Measurements from ENCODE around the gene SFXN5. TPM values are rescaled to one million over a fixed set of nuclear protein-coding genes. Genes with fewer than 3 reads are reported as not detected.

SFXN5 gene
- total and polyA plus RNA-seq, 2 of the 4 experiments (the other 2 are of a cell fraction): 8.6 to 17.0 TPM

DNA sequence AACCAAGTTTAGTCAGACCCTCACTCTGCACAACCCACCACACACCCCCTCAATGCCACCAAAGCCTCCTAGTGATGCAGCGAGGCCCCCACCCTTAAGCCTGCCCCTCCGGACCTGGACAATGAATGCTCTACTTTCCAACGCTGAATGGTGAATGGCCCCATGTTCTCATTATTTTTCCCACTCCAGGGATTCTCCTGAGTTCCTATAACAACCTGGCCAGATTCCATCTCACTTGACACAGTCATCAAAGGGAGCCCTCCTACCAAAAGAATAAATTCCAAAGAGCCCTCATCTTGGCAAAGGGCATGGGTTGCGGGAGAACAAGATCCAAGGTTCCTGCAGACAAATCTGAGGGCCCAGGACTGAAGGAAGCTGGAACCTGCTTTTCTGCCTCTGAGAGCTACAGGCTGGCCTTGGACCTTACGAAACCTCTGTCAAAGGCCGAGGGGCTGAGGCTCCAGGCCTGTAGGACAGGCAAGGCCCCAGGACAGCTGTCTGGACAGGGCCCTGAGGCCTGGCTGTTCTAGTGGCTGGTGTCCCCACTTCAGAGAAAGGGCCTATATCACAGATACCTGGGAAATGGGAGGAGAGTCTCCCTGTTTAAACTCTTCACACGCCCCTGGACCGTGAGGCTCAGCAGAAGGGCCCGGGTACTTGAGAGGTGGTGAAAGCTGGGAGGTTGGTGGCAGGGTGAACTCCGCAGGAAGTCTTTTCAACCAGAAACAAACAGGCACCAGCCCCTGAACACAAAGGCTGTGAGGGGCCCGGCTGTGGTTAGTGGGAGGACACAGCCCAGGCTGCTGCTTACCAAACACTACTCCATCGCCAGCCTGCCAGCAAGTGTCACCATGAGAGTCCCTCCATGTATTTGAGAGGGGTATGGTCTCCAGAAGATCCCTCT, 27.3 kb downstream of the SFXN5 start:
- TF ChIP-seq MAZ (IDR thresholded peaks at IDR 0.05; ENCODE audit: borderline replicate concordance, low read depth, low read length): no peak
- no peak for TF ChIP-seq CHD1 (IDR thresholded peaks at IDR 0.05; ENCODE audit: low read depth, low read length)
- no TSS peak for BruUV-seq (replicated peaks)
- Histone ChIP-seq H3K79me1 (ENCODE audit: low read depth in 1 of 2, low read length in 2 of 2) (peaks cover 0 to 11% of the 10 kb centered on the region in 2 experiments; a peak in 2 of 4 replicates), H2BK120ac (ENCODE audit: low read depth, low read length) (no peak overlapping the region), H4K8ac (ENCODE audit: low read depth in 2 of 2, low read length in 2 of 2) (no peak overlapping the region), H2BK5ac (ENCODE audit: low read depth, low read length, poor library complexity, severe bottlenecking) (no peak overlapping the region), H2AFZ (replicated peaks; ENCODE audit: low read length, poor library complexity) (no peak overlapping the region), H3K9ac (ENCODE audit: low read depth, low read length) (no peak overlapping the region), H2BK20ac (ENCODE audit: low read depth, low read length) (no peak overlapping the region), H3K23ac (ENCODE audit: low read depth, low read length) (no peak overlapping the region), H3K9me3 (ENCODE audit: control insufficient read depth, insufficient read depth, low read length) (no peaks in the 10 kb centered on the region), H3K56ac (ENCODE audit: extremely low read depth, insufficient read depth, low read length) (no peak overlapping the region), H2AK5ac (ENCODE audit: low read depth, low read length) (no peak overlapping the region), H3K36me3 (ENCODE audit: control insufficient read depth, insufficient read depth, low read length) (peaks cover 4% of the 10 kb centered on the region; the same call in 1 of the 2 replicates), H3K14ac (replicated peaks; ENCODE audit: low read depth, low read length) (no peak overlapping the region), H4K20me1 (ENCODE audit: insufficient read depth, low read length) (no peaks in the 10 kb centered on the region; the same call in 1 of the 2 replicates), H3K27me3 (ENCODE audit: control insufficient read depth, insufficient read depth, low read length) (no peaks in the 10 kb centered on the region), H3K4ac (ENCODE audit: low read depth, low read length) (no peak overlapping the region), H3K4me1 (ENCODE audit: control insufficient read depth, insufficient read depth, low read length) (no peaks in the 10 kb centered on the region), H3K27ac (ENCODE audit: insufficient read depth, low read length) (no peak overlapping the region), H4K5ac (ENCODE audit: low read depth, low read length) (no peak overlapping the region), H2BK15ac (ENCODE audit: low read depth, low read length) (no peak overlapping the region), H2AK9ac (replicated peaks; ENCODE audit: low read depth, low read length, poor library complexity) (no peak overlapping the region), H3K18ac (ENCODE audit: low read depth, low read length) (no peak overlapping the region), H4K91ac (ENCODE audit: insufficient read depth, low read depth, low read length) (no peak overlapping the region), H3K4me2 (ENCODE audit: low read depth, low read length) (no peak overlapping the region), H3K4me3 (ENCODE audit: insufficient read depth, low read depth, low read length) (no peak overlapping the region), H3K9me1 (ENCODE audit: insufficient read depth, low read length) (peaks cover 9% of the 10 kb centered on the region; the same call in 1 of the 2 replicates)
- ChIA-PET POLR2A (ENCODE audit: unreplicated experiment) (no interaction called here), CTCF (no interaction called here)
- dilution Hi-C loops (cut with HindIII; ENCODE audit: low sequenced_read_pairs, unreplicated experiment) (no loop called here), in situ Hi-C loops (cut with MboI; ENCODE audit: low sequenced_read_pairs) (no loop called here), intact Hi-C loops (cut with micrococcal nuclease) (no loop called here)
- ATAC-seq (ENCODE audit: low read depth) (no peak), DNase-seq (no peak)
- WGBS, 2 experiments (ENCODE audit: extremely low coverage in 2 of 2, insufficient read length in 1 of 2): 80% methylated on average over 5 of the region's 12 CpGs; no CpG with 5 or more reads in 1 of the 2 experiments

Measured in IMR-90 (cell line).